GM20000 (cell line): Measurements from ENCODE around the gene NSD1.

ENCODE experiments used
- DNase-seq: peaks from one replicate; pipeline ENCODE4 v3.0.0; 2012; ENCODE audit warnings: low spot score
- TF ChIP-seq, protein P1 (sequence below): IDR thresholded peaks from 2 replicates; pipeline ENCODE4 v1.5.1; 2012; ENCODE audit warnings: mild to moderate bottlenecking, control low read depth; ENCODE audit errors: extremely low read depth, missing control alignments

NSD1 gene

DNA sequence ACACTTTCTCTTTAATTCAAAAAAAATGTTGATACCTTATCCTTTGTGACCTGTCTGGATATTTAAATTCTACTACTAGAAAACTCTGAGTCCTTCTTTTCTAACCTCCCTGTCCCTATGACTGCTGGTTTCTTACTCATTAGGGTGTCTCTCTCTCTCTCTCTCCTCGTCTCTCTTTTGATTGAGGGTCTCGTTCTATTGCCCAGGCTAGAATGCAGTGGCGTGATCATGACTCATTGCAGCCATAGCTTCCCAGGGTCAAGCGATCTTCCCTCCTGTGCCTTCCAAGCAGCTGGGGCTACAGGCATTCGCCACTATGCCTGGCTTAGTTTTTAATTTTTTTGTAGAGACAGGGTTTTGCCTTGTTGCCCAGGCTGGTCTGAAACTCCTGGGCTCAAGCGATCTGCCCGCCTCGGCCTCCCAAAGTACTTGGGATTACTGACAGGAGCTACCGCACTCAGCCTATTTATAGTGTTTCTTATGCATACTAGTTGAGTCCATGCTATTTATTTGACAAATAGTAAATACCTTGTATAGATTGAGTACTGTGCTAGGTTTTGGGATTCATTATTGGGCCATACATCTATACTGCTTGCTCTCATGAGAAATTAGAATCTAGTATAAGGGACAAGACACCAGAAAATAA, 61.9 kb downstream of the NSD1 start:
- TF ChIP-seq, protein P1, sequence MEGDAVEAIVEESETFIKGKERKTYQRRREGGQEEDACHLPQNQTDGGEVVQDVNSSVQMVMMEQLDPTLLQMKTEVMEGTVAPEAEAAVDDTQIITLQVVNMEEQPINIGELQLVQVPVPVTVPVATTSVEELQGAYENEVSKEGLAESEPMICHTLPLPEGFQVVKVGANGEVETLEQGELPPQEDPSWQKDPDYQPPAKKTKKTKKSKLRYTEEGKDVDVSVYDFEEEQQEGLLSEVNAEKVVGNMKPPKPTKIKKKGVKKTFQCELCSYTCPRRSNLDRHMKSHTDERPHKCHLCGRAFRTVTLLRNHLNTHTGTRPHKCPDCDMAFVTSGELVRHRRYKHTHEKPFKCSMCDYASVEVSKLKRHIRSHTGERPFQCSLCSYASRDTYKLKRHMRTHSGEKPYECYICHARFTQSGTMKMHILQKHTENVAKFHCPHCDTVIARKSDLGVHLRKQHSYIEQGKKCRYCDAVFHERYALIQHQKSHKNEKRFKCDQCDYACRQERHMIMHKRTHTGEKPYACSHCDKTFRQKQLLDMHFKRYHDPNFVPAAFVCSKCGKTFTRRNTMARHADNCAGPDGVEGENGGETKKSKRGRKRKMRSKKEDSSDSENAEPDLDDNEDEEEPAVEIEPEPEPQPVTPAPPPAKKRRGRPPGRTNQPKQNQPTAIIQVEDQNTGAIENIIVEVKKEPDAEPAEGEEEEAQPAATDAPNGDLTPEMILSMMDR: no peak

DNA sequence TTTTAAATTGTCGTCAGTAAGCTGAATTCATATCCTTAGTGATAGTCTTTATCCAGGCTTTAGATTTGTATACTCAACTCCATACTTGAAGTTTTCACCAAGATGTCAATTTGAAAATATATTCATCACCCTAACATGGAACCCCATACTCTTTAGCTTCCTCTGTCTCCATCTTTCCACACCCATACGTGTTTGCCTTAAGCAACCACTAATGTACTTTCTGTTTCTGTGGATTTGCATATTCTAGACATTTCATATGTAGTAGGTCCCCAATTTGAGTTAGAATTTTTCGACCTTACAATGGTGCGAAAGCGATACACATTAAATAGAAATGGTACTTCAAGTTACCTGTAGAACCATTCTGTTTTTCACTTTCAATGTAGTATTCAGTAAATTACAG, 65.2 kb downstream of the NSD1 start:
- TF ChIP-seq, protein P1: no peak
- no peak for DNase-seq

More for the DNA sequence above, 61.9 kb downstream of the NSD1 start:
- DNase-seq: no peak

DNA sequence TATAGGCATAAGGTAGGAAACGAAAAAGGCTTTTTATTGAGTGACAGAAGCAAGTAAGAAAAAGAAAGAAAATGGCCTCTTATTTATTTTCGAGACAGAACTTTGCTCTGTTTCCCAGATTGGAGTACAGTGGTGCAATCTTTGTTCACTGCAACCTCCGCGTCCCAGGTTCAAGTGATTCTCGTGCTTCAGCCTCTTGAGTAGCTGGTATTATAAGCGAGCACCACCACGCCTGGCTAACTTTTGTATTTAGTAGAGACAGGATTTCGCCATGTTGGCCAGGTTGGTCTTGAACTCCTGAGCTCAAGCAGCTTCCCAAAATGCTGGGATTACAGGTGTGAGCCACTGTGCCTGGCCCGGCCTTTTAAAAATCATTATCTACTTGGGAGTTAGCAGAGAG, 70.7 kb downstream of the NSD1 start:
- TF ChIP-seq, protein P1: no peak
- DNase-seq: no peak

DNA sequence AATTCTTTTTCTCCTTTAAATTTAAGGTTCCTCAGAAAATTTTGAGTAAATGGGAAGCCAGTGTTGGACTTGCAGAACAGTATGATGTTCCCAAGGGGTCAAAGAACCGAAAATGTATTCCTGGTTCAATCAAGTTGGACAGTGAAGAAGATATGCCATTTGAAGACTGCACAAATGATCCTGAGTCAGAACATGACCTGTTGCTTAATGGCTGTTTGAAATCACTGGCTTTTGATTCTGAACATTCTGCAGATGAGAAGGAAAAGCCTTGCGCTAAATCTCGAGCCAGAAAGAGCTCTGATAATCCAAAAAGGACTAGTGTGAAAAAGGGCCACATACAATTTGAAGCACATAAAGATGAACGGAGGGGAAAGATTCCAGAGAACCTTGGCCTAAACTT, 76.0 kb downstream of the NSD1 start:
- TF ChIP-seq, protein P1: no peak
- no peak for DNase-seq

DNA sequence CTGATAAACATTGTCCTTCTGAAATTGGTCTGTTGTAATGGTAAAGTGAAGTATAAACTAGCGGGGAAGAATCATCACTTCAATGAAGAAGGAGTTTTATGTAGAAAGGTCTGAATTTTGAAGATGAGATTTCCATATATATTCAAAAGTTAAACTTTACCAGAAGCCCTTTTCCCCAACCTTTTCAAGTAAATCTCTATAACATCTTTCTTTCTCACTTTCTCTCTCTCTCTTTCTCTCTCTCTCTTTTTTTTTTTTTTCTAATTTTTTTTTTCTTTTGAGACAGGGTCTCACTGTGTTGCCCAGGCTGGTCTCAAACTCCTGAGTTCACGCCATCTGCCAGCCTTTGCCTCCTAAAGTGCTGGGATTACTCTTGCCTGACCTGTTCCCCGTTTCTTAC, 78.7 kb downstream of the NSD1 start:
- DNase-seq: no peak
- TF ChIP-seq, protein P1: no peak

DNA sequence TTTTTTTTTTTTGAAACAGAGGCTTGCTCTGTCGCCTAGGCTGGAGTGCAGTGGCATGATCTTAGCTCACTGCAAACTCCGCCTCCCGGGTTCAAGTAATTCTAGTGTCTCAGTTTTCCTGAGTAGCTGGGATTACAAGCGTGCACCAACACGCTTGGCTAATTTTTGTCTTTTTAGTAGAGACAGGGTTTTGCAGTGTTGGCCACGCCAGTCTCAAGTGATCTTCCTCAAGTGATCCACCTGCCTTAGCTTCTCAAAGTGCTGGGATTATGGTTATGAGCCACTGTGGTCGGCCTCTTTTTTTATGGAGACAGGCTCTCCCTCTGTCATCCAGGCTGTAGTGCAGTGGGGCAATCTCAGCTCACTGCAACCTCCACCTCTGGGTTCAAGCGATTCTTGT, 87.0 kb downstream of the NSD1 start:
- TF ChIP-seq, protein P1: no peak
- DNase-seq: no peak

DNA sequence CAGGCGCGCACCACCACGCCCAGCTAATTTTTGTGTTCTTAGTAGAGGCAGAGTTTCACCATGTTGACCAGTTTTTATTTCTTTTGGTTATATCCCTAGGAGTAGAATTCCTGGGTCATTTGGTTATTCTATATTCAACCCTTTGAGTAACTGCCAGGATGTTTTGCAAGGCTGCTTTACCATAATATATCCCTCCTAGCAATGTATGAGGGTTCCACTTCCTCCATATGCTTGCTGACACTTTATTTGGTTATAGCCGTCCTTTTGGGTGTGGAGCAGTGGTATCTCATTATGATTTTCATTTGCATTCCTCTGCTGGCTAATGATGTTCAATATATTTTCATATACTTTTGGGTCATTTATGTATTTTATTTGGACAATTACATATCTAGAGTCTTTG, 88.7 kb downstream of the NSD1 start:
- no peak for DNase-seq
- TF ChIP-seq, protein P1: no peak
